ENCODE measurements around the gene SYP. TPM values are rescaled to one million over a fixed set of nuclear protein-coding genes. Genes with fewer than 3 reads are reported as not detected.

SYP gene
- total RNA-seq = 0.19 and 0.28 TPM in 2 replicates

GRCh38 chrX:49199906-49200771, at the start of gene SYP:
TSS of gene SYP (minus strand) at chrX:49200193. CDS start at chrX:49200186, 7 bp downstream.

GRCh38 chrX:49233176-49233575, 33.2 kb upstream of the SYP start, which contains the start of gene CACNA1F:
TSS of gene CACNA1F (minus strand) at chrX:49233340. CDS start at chrX:49233309, 31 bp downstream.

GRCh38 chrX:49186125-49187027, 13.6 kb downstream of the SYP start, which contains the start of gene PRICKLE3:
TSS of gene PRICKLE3 (minus strand) at chrX:49186373. CDS start at chrX:49186297, 76 bp downstream.

GRCh38 chrX:49171752-49172279, 28.2 kb downstream of the SYP start, which contains the start of gene PLP2:
TSS of gene PLP2 (plus strand) at chrX:49171898. CDS start at chrX:49172001, 103 bp downstream.

GRCh38 chrX:49162620-49163019, 37.4 kb downstream of the SYP start, which contains the start of gene MAGIX:
TSS of gene MAGIX (plus strand) at chrX:49162758. CDS start at chrX:49162890, 132 bp downstream.

Other genes starting within 250 kb of the SYP start
- 25.9 and 34.5 TPM in 2 replicates for gene OTUD5, start 242.6 kb downstream of the SYP start, total RNA-seq
- gene KCND1, start 228.3 kb downstream of the SYP start, total RNA-seq = 0.56 and 0.58 TPM in 2 replicates
- 23.1 and 28.2 TPM in 2 replicates for gene GRIPAP1, start 197.9 kb downstream of the SYP start, total RNA-seq
- 29.1 and 33.0 TPM in 2 replicates for gene TFE3, start 156.8 kb downstream of the SYP start, total RNA-seq
- 0.19 and 0.28 TPM in 2 replicates for gene CCDC120, start 141.2 kb downstream of the SYP start, total RNA-seq
- 5.8 and 7.0 TPM in 2 replicates for gene PRAF2, start 126.2 kb downstream of the SYP start, total RNA-seq
- 29.3 and 31.2 TPM in 2 replicates for gene WDR45, start 120.3 kb downstream of the SYP start, total RNA-seq
- 18.0 and 22.4 TPM in 2 replicates for gene GPKOW, start 76.5 kb downstream of the SYP start, total RNA-seq
- 1.7 and 2.5 TPM in 2 replicates for gene MAGIX, start 37.4 kb downstream of the SYP start, total RNA-seq
- gene PLP2, start 28.3 kb downstream of the SYP start, total RNA-seq = 3.7 and 15.1 TPM in 2 replicates
- 5.0 and 6.2 TPM in 2 replicates for gene PRICKLE3, start 13.8 kb downstream of the SYP start, total RNA-seq
- 0.19 TPM in 1 of 2 replicates, not detected in the other for gene CACNA1F, start 33.1 kb upstream of the SYP start, total RNA-seq
- gene CCDC22, start 35.3 kb upstream of the SYP start, total RNA-seq = 5.9 and 18.4 TPM in 2 replicates
- gene FOXP3, start 64.5 kb upstream of the SYP start, total RNA-seq = under 0.01 TPM in 1 of 2 replicates, not detected in the other
- gene PPP1R3F, start 69.6 kb upstream of the SYP start, total RNA-seq = 4.4 and 7.3 TPM in 2 replicates
- gene GAGE10, start 103.5 kb upstream of the SYP start, total RNA-seq = not detected in 2 replicates
- not detected in 2 replicates for gene GAGE12J, start 121.8 kb upstream of the SYP start, total RNA-seq
- not detected in 2 replicates for gene GAGE13, start 131.4 kb upstream of the SYP start, total RNA-seq

Measured in regular cardiac myocyte (primary cell).